MG63 (cell line): ENCODE results near the gene NFKBIE. TPM values are rescaled to one million over a fixed set of nuclear protein-coding genes. Genes with fewer than 3 reads are reported as not detected.

Experiments used
- DNase-seq: peaks from one replicate; pipeline ENCODE4 v3.0.0-alpha.2; 2020
- H3K27me3 ChIP-seq: fragments of 250-450 bp; sonication (Bioruptor Pico); 2 replicates; pipeline ENCODE4 v1.5.1; 2020; ENCODE audit warnings: mild to moderate bottlenecking, moderate library complexity
- H3K36me3 ChIP-seq: fragments of 250-450 bp; sonication (Bioruptor Pico); 2 replicates; pipeline ENCODE4 v1.5.1; 2020; ENCODE audit warnings: mild to moderate bottlenecking, moderate library complexity
- H3K4me3 ChIP-seq: fragments of 250-450 bp; sonication (Bioruptor Pico); 2 replicates; pipeline ENCODE4 v1.5.1; 2020; ENCODE audit warnings: mild to moderate bottlenecking, moderate library complexity
- H3K9me3 ChIP-seq: fragments of 250-450 bp; sonication (Bioruptor Pico); 2 replicates; pipeline ENCODE4 v1.5.1; 2020; ENCODE audit warnings: mild to moderate bottlenecking, moderate library complexity
- total RNA-seq: library from RNA; depleted of rRNA; stranded (reverse); fragments of >200 nt; shearing (Covaris generic); gene quantifications from 2 replicates; pipeline ENCODE4 v1.2.3, GENCODE V29; 2014; ENCODE audit warnings: low replicate concordance

Gene NFKBIE
- total RNA-seq, 1 experiment from 2014 or later, result 24.4 TPM

DNA sequence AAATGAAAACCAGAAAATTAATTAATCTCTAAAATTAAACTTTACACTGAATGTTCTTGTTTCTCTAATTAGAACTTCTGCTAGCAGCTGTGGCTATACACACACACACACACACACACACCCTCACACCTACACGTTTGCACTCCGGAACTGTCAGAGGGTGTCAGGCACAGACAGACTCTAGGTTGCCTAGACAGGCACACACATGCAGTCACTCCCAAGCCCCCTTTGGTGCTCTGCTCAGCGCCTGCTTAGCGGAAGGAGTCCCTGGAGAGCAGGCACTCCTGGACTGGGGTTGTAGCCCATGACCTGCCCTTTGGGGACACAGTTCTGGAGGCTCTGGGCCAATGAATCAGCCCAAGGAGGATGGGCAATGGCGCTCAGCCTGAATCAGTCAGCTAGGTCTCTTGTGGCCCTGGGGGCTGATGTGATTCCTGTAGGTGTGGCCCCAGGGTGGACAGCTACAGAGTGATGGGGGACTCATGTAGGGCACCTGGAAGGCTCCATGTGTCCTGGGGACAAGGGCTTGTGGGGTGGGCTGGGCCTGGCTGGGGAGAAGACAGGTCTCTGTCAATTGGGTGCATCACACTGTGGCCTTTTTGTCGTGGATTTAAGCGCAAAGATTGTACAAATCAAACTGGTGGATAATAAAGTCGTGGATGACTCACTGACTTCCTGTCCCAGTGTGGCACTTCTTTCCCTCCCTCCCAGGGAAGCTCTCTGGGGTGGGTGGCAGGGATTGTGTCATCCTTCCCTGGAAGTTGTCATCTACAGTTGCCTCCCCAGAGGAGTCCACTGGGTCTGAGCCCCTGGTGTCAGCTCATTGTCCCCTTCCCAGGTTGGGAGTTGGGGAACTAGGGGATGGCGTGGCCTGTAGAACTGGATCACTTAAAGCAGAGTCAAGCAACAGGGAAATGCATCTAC is 13.7 kb upstream of the NFKBIE start:
- no peak for DNase-seq
- Histone ChIP-seq H3K4me3 (no peak overlapping the region), H3K9me3 (no peaks in the 10 kb centered on the region), H3K36me3 (no peaks in the 10 kb centered on the region), H3K27me3 (peaks cover 50% of the 10 kb centered on the region)

DNA sequence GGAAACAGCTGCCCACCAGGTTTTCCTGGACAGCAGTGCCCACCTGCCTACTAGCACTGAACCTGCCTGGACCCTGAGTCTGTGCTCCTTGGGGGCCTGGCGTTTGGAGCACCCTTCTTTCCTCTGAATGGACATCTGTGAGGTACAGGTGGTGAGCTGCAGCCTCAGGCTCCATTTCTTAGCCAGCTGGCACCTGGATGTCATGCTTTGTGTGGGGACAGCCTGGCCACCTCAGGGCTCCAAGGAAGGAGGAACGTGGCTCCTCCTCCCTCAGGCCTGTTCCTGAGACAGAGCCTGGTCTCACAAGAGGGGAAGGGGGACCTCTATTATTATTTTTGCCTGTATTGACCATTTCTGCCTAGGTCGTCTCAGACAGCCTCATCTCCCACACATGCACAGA is 13.0 kb upstream of the NFKBIE start:
- H3K9me3 ChIP-seq, result no peaks in the 10 kb centered on the region
- peaks cover 42% of the 10 kb centered on the region for H3K27me3 ChIP-seq
- H3K36me3 ChIP-seq, result no peaks in the 10 kb centered on the region
- H3K4me3 ChIP-seq, result no peak overlapping the region
- DNase-seq, result no peak

DNA sequence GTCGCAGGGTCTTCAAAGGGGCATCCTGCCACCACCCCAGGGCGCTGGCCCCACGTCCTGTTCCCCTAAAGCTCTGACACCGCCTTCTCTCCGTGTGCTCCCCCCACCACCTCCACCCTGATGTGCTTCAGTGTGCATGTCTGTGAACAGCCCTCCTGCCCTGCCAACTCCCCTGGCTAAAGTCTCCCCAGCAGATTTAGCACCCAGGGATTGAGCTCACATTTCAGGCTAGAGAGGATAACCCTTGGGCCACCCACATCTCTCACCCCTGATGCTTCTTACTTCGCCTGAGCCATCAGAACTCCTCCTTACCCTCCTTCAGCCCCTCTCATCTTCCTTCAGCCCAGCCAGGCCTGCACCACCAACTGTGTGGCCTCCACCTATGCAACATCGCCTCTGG is 12.4 kb upstream of the NFKBIE start:
- Histone ChIP-seq H3K4me3 (no peak overlapping the region), H3K9me3 (no peaks in the 10 kb centered on the region), H3K27me3 (peaks cover 38% of the 10 kb centered on the region), H3K36me3 (no peaks in the 10 kb centered on the region)
- no peak for DNase-seq

DNA sequence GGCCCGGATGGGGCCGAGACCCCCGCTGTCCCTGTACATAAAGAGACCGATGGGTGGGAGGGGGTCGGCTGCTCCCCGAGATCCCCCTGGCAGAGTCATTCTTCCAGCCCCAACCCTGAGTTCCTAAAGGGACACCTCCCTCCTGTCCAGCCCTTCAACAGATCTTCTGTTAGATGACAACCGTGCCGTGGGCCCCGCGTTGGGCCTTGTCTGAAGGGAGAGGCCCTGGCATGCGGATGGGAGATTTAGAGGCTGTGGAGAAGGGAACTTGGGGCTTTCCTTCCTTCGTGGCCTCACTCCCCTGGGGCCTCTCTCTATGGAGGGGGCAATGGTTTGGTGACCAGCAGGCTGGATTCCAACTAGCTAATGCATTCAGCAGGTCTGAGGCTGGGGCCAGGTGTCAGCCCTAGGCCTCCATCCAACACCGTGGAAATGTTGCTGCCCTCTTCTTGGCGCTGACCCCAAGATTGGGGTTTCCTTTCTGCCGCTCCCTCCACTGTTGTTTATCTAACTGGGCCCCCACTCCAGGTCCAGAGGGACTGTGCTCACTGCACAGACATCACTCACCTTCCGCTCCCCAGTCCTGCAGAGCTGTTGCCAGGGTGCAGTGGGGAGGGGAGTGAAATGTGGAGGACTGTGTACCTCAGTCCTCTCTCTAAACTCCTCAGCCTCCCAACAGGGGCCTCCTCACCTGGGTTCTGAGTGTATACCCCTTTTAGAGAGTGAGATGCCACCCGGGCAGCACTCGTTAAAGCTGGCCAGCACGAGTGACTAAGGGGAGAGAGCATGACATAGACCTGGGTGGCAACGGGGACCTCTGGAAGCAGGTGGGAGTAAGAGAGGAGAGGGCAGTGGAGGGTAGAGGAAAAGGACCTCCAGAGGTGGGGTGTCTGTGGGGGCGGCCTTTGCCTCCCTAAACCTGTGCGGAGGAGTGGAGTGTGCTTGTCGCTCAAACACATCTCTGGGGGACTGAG is 11.6 kb upstream of the NFKBIE start:
- Histone ChIP-seq H3K36me3 (no peaks in the 10 kb centered on the region), H3K27me3 (peaks cover 39% of the 10 kb centered on the region), H3K9me3 (no peaks in the 10 kb centered on the region), H3K4me3 (no peak overlapping the region)
- no peak for DNase-seq

DNA sequence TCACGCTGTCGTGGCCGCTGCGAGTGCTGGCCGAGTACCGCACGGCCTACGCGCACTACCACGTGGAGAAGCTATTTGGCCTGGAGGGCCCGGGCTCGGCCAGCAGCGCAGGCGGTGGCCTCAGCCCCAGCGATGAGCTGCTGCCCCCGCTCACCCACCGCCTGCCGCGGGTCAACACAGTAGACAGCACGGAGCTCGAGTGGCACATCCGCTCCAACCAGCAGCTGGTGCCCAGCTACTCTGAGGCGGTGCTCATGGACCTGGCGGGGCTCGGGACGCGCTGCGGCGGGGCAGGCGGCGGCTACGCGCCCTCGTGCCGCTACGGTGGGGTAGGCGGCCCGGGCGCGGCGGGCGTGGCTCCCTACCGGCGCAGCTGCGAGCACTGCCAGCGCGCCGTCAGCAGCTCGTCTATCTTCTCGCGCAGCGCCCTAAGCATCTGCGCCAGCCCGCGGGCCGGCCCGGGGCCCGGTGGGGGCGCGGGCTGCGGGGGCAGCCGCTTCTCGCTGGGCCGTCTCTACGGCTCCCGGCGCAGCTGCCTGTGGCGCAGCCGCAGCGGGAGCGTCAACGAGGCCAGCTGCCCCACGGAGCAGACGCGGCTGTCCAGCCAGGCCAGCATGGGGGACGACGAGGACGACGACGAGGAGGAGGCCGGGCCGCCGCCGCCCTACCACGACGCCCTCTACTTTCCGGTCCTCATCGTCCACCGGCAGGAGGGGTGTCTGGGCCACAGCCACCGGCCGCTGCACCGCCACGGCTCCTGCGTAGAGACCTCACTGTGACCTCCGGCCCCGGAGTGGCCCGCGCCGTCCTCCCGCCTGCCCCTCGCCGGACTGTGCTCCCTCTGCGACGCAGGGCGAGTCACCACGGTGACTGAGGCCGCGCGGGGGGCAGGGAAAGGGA is 10.6 kb upstream of the NFKBIE start:
- Histone ChIP-seq H3K9me3 (no peaks in the 10 kb centered on the region), H3K4me3 (no peak overlapping the region), H3K27me3 (peaks cover 37% of the 10 kb centered on the region), H3K36me3 (no peaks in the 10 kb centered on the region)
- DNase-seq, result no peak

DNA sequence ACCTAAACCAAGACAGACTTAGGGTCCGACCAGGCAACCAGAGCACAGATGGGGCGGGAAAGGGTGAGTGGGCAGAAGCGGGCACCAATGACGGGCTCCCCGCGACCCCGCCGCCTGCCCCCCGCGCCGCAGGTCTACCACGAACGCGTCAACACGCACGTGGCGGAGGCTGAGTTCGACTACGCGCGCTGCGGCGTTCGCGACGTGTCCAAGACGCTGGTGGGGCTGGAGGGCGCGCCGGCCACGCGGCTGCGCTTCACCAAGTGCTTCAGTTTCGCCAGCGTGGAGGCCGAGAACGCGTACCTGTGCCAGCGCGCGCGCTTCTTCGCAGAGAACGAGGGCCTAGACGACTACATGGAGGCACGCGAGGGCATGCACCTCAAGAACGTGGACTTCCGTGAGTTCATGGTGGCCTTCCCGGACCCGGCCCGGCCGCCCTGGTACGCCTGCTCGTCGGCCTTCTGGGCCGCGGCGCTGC is 10.0 kb upstream of the NFKBIE start:
- Histone ChIP-seq H3K36me3 (no peaks in the 10 kb centered on the region), H3K9me3 (no peaks in the 10 kb centered on the region), H3K27me3 (peaks cover 31% of the 10 kb centered on the region), H3K4me3 (no peak overlapping the region)
- DNase-seq, result no peak

DNA sequence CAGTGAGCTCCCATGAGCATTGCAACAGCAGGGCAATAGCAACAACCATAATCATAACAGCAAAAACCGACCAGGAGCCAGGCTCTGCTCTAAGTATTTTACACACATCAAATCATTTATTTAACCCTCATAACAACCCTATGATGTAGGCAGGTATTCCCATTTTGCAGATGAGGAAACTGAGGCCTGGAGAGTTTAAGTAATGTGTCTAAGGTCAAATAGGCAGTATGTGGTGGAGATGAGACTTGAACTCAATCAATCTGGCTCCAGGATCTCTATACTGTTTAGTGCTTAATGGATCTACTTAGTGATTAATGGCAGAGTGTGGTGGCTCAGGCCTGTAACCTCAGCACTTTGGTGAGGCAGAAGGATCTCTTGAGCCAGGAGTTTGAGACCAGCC is 8.3 kb upstream of the NFKBIE start:
- DNase-seq, result no peak
- no peaks in the 10 kb centered on the region for H3K36me3 ChIP-seq
- H3K9me3 ChIP-seq, result no peaks in the 10 kb centered on the region
- H3K4me3 ChIP-seq, result no peak overlapping the region
- peaks cover 33% of the 10 kb centered on the region for H3K27me3 ChIP-seq

DNA sequence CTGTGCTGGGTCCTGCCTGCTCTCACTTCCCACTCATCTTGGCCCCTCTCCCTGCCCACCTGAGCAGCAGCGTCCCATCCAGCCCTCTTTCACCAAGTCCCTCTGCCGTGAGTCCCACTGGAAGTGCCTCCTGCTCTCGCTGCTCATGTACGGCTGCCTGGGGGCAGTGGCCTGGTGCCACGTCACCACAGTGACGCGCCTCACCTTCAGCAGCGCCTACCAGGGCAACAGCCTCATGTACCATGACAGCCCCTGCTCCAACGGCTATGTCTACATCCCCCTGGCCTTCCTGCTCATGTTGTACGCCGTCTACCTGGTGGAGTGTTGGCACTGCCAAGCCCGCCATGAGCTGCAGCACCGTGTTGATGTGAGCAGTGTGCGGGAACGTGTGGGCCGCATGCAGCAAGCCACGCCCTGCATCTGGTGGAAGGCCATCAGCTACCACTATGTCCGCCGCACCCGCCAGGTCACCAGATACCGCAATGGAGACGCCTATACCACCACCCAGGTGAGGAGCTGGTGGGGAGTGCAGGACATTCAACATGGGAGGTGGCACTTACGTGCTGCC is 7.7 kb upstream of the NFKBIE start:
- no peak for DNase-seq
- Histone ChIP-seq H3K27me3 (peaks cover 38% of the 10 kb centered on the region), H3K9me3 (no peaks in the 10 kb centered on the region)

DNA sequence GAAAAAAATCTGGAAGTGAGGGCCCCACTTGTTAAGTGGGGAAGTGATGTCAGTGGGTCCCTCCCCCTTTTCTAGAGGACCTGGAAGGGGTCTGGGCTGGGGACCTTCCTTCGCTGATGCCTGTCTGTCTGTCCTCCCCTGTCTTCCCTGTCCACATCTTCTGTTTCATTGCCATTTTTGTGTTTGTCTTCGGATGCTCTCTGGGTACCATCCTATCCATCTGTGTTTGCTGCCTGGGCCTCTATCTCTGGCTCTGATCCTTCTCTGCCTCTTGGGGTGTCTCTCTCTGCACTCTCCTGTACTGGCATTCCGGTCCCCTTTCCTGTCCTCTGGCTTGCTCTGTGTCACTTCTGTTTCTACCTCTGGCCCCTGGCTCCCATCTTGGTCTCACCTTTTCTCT is 7.2 kb upstream of the NFKBIE start:
- Histone ChIP-seq H3K4me3 (no peak overlapping the region), H3K36me3 (no peaks in the 10 kb centered on the region), H3K27me3 (peaks cover 38% of the 10 kb centered on the region), H3K9me3 (no peaks in the 10 kb centered on the region)
- no peak for DNase-seq

More for the DNA sequence above, 7.7 kb upstream of the NFKBIE start:
- Histone ChIP-seq H3K36me3 (no peaks in the 10 kb centered on the region), H3K4me3 (no peak overlapping the region)

DNA sequence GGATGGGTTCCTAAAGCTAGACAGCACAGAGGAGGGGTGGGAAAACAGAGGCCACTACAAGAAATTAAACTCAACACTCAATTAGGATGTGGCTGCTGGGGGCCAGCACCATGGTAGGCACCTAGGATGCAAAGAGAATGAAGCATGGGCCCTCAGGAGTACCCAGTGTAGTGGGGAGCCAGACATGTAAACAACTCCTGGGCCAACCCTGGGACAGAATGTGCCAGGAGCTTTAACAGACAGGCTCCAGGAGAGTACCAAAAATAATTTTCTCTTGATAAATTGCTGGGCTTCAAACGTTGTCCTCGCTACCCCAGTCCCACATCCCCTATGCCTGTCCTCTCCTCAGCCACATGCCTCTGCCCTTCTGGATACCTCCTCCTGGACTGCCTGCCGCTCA is 6.6 kb upstream of the NFKBIE start:
- Histone ChIP-seq H3K27me3 (peaks cover 38% of the 10 kb centered on the region), H3K36me3 (no peaks in the 10 kb centered on the region)
- DNase-seq, result no peak

DNA sequence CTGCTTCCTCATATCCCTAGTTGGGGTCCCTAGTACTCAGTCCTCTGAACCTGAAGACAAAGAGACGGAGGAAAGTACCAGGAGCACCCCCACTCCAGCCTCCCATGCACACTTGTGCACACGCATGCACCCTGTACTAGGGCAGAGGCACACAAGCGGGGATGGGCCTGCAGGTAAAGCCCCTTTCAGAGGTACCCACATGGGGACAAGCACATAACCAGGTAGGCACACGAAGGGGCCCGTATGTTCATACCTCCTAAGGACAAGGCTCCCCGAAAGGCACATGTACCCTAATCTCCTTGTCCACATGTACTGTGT is 6.0 kb upstream of the NFKBIE start:
- Histone ChIP-seq H3K9me3 (no peaks in the 10 kb centered on the region), H3K4me3 (no peak overlapping the region), H3K36me3 (no peaks in the 10 kb centered on the region), H3K27me3 (peaks cover 42% of the 10 kb centered on the region)
- DNase-seq, result no peak

More for the DNA sequence above, 6.6 kb upstream of the NFKBIE start:
- Histone ChIP-seq H3K9me3 (no peaks in the 10 kb centered on the region), H3K4me3 (no peak overlapping the region)

DNA sequence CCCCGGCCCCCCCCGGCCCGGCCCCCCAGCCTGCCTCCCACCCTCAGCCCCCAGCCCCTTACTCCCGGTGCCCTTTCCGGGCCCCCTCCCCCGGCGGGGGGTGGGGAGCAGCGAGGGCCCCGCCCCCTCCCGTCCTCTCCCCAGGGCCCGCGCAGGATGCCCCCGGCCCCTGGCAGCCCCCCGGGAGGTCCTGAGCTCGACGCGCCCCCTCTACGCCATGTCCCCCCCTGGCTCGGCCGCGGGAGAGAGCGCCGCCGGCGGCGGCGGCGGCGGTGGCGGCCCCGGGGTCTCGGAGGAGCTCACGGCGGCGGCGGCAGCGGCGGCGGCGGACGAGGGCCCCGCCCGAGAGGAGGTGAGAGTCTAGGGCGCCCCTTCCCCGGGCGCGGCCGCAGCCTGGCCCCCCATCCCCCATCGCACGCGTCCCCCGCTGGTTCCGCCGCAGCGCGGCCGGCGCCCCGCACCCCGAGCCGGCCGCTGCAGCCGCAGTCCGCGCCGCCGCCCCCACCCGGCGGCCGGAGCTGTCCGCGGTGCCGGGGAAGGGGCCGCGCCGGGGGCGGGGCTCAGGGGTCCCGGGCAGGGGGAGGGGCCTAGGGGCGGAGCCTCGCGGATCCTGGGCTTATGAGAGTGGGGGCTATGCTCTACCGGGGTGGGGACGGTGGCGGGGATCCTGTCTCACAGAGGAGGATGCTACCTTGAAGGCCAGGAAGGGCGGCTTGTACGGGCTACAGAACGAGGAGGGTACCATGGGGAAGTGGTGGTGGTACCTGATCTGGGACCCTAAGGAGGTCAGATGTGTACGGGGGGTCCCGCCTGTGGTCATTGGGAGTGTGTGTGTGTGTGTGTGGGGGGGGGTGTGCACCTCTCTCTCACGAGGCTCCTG is 5.4 kb upstream of the NFKBIE start:
- no peak overlapping the region; the same call in 1 of the 2 replicates for H3K4me3 ChIP-seq
- H3K36me3 ChIP-seq, result no peaks in the 10 kb centered on the region
- DNase-seq, result no peak
- peaks cover 42% of the 10 kb centered on the region for H3K27me3 ChIP-seq
- no peaks in the 10 kb centered on the region for H3K9me3 ChIP-seq

DNA sequence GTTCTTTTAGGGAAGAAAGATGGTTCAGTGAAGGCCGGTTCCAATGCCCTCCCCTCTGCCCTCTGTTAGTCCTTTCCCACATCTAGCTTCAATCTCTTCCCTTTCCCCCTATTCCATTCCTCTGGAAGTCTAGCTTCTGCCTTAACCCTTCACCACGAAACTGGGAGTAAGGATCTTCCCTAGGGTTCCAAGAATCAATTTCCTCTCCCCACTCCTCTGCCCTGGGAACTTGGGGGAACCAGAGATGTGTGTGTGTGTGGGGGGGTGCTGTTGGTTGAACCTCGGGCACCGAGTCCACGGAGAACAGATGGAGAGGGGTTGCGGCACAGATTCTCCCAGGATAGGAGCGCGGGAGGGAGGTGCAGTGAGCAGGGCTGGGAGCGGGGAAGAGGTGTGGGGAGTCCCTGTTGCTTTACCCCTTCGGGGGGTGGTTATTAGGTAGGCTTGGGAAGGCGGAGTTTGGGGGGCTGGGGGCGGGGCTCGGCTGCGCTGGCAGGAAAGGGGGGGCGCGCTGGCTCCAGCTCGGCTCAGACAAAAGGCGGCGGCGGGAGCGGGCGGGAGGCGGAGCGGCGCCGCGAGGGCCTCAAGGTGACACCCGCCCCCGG is 4.7 kb upstream of the NFKBIE start, which contains the start of gene TMEM151B:
TSS of gene TMEM151B (plus strand) at position 530 of the 605 bp plus-strand sequence. CDS start 293 bp downstream, outside the sequence.
- no peaks in the 10 kb centered on the region for H3K9me3 ChIP-seq
- peaks cover 42% of the 10 kb centered on the region for H3K27me3 ChIP-seq
- DNase-seq, result no peak
- H3K4me3 ChIP-seq, result no peak within 1 kb of the TSS; the same call in 1 of the 2 replicates
- H3K36me3 ChIP-seq, result no peaks in the 10 kb centered on the region

DNA sequence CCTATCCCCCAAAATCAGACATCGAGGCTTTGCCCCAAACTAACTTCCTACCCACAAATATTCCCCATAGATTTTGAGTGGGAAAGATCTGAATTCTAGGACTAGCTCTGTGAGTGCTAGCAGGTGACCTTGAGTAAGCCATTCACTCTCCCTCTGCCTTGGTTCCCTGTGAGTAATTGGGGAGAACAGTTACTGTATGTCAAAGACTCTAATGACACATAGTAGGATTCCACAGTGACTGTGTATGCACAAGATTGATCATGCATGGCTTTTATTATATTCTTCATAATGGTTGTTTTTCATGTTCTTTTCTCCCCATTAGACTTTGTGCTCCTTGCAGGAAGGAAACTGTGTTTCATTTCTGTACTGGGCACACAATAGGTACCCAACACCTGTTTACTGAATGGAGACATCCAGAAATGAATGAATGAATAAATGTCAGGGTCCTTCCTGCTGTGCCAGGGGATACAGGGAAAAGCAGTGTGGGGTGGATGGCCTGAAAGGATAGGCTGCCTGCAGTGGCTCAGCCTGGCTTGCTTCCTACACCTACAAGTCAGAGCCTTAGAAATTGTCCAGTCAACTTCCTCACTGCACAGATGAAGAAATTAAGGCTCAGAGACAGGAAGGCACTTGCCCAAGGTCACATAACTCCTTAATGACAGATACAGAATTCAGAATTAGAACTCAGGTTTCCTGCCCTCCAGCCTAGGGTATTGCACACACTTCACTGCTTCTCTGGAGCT is 4.0 kb upstream of the NFKBIE start:
- DNase-seq, result no peak
- no peaks in the 10 kb centered on the region for H3K9me3 ChIP-seq

More for the DNA sequence above, 4.0 kb upstream of the NFKBIE start:
- no peaks in the 10 kb centered on the region for H3K36me3 ChIP-seq
- H3K4me3 ChIP-seq, result no peak overlapping the region
- peaks cover 42% of the 10 kb centered on the region for H3K27me3 ChIP-seq
